ENCODE data around the gene TAF11L2.
"Not testable (repeated sequence)": the region's sequence is repeated elsewhere in the genome, so short reads cannot be mapped to it uniquely, and the experiment has no call there.

TAF11L2 gene

DNA sequence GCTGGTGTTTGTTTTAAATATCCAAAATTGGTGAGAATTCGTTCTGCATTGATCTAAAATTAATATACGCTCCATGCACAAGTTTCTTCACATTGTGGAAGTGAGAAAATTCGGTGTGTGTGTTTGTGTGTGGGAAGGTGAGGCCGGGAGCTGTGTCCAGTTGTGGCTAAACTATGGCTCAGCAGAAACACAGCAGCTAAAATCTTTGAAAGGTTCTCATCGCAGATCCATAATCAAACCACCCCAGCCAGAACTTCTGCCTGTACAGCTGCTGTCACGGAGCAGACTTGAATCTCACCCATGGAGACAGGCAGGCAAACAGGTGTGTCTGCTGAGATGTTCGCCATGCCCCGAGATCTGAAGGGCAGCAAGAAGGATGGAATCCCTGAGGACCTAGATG is at the start of gene TAF11L2:
TSS of gene TAF11L2 (plus strand) at position 301 of the 400 bp plus-strand sequence.
- not testable (repeated sequence) for DNase-seq

DNA sequence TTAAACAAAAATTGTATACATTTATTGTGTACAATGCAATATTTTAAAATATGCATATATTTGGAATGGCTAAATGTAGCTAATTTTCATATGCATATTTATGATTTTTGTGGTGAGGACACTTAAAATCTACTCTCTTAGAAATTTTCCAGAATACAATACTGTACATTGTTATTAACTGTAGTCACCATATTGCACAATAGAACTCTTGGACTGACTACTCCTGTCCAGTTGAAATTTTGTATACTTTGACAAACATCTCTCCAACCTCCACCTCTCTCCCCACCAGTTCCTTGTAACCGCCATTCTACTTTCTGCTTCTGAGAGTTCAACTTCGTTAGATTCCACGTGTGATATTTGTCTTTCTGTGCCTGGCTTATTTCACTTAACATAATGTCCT is 49.2 kb upstream of the TAF11L2 start:
- DNase-seq = no peak

DNA sequence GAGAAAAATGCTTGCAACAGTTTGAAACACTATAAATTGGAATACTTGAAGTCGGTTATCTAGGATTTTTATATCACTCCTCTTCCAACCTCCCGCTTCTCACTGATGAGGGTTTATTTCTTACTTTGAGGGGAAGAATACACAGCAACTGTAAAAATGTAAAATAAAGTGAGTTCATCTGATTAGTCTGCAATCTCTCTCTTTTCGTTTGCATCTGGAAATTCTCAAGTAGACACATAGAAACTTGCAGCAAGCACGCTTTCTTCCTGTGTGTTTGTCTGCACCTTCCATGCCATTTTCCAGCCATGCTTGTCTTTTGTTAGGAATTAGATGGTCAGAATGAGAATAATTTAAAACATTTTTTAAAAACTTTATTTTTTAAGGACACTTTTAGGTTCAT is 45.1 kb upstream of the TAF11L2 start:
- DNase-seq = no peak

DNA sequence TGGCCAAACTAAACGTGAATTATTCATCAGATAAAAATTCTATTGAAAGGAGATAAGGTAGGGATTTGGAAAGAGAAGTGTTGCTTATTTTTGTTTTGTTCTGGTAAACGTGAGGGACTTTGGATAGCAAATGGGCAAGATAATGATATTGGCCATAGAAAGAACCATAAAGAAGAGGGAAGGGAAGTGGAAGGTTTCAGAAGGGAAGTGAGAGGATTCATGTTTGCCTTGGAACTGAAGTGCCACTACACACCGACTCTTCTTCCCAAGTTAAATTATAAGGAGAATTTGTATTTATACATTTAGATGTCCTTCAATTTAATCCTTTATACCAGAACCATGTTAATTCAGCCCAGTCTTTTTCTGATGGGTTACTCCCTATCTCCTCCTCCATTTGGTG is 42.1 kb upstream of the TAF11L2 start:
- DNase-seq = no peak

DNA sequence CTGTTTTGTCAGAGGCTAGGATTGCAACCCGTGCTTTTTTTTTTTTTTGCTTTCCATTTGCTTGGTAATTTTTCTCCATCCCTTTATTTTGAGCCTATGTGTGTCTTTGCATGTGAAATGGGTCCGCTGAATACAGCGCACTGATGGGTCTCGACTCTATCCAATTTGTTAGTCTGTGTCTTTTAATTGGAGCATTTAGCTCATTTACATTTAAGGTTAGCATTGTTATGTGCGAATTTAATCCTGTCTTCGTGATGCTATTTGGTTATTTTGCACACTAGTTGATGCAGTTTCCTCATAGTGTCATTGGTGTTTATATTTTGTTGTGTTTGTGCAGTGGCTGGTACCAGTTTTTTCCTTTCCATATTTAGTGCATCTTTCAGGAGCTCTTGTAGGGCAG is 36.2 kb upstream of the TAF11L2 start:
- DNase-seq = no peak

DNA sequence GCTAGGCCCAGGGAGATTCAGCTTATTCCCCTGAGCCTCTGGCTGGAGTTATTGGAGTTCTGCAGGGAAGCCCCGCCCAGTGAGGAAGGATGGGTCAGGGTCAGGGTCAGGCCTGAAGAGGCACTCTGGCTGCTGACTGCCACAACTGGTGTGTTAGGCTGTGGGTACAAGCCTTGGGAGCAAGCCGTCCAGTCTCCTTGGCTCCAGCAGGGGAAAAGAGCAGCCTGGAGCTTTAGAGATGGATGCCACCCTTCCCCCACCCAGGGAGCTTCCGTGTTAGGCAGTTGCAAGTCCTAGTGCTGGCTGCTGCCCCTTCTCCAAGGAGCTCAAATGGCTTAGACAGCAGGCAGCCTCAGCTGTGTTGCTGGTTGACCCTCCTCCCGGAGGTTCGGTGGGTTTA is 34.4 kb upstream of the TAF11L2 start:
- no peak for DNase-seq

- DNase-seq = no peak
Observed at GRCh38 chr5:17470064-17470463, 28.0 kb upstream of the TAF11L2 start.

DNA sequence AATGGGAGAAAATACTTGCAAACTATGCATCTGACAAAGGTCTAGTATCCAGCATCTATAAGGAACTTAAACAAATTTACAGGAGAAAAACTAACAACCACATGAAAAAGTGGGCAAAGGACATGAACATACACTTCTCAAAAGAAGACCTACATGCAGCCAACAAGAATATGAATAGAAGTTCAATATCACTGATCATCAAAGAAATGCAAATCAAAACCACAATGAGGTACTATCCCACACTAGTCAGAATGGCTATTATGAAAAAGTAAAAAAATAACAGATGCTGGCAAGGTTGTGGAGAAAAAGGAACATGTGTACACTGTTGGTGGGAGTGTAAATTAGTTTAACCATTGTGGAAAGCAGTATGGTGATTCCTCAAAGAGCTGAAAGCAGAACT is 23.0 kb upstream of the TAF11L2 start:
- DNase-seq = not testable (repeated sequence)

- no peak for DNase-seq
Observed at GRCh38 chr5:17477043-17477442, 21.0 kb upstream of the TAF11L2 start.

DNA sequence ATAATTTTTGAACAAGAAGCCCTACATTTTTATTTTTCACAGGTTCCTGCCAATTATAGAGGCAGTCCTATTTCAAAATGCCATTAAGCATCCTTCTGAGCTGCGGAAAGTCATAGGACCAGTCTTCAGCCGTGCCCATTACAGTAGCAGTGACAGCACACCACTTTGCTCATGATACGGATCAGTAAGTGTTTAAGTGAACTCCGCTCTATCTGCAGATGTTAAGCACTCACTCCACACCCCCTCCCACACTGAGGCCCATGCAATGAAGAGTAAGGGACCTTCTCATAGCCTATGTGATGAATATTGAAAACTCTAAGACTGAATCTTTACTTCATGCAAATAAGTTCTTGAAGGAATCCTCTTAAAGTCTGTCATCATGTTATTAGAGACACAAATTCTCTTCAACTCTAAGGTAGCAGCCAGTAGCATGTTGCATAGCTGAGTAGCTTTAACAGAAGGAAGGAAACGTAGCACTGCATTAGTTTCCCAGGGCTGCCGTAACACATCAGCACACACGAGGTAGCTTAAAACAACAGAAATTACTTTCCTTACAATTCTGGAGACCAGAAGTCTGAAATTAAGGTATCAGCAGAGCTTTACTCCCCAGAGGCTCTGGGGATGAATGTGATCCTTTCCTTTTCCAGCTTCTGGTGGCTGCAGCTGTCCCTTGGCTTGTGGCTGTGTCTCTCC is 20.3 kb upstream of the TAF11L2 start:
- DNase-seq = no peak

GRCh38 chr5:17481378-17481777 is 16.7 kb upstream of the TAF11L2 start:
- no peak for DNase-seq

DNA sequence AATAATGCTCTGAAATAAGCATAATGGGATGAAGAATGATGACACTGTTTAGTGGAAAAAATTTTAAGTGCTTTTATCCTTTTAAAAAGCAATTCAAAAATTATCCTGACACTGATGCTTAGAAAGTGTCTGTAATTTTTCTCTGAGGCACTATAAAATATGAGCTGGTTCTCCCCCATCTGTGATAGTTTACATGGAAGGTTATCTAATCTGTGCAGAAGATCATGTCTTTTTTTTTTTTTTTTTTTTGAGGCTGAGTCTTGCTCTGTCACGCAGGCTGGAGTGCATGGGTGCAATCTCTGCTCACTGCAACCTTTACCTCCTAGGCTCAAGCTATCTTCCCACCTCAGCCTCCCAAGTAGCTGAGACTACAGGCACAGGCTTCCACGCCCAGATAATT is 15.2 kb upstream of the TAF11L2 start:
- DNase-seq = no peak

DNA sequence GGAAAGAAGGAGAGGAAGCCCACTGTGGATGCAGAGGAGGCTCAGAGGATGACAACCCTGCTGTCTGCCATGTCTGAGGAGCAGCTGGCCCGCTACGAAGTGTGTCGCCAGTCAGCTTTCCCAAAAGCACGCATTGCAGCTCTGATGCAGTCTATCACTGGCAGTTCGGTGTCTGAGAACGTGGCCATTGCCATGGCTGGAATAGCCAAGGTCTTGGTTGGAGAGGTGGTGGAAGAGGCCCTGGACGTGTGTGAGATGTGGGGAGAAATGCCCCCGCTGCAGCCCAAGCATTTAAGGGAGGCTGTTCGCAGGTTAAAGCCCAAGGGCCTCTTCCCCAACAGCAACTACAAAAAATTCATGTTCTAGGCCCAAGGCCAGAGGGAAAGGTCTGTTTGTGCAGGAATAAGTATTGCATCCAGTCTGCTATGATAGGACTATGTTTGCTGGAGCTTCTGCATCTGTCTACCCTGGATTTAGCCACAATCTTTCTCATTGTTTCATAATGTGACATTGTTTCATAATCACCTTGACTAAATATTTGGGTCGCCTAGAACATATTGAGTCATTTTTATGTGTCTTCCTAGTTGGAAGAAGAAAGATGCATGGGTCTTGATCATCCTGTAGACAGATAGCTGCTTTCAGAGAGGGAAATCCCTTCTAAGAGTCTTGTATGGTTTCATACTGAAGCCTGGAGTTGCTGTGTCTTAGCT is 11.4 kb upstream of the TAF11L2 start:
- not testable (repeated sequence) for DNase-seq

- no peak for DNase-seq
Observed at GRCh38 chr5:17487174-17487512, 10.9 kb upstream of the TAF11L2 start.

DNA sequence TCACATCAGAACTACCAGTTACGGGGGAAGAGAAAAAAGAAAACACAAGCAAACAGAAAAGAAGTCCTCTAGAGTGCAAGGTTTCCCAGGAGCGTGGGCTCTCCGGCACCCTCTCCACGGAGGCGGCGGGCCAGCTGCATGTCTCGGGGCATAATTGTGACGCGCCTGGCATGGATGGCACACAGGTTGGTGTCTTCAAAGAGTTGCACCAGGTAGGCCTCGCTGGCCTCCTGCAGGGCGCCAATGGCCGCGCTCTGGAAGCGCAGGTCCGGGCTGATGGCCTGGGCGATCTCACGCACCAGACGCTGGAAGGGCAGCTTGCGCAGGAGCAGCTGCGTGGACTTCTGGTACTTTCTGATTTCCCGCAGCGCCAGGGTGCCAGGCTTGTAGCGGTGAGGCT is 6.8 kb upstream of the TAF11L2 start:
- not testable (repeated sequence) for DNase-seq

GRCh38 chr5:17492770-17493169 is 5.3 kb upstream of the TAF11L2 start:
- no peak for DNase-seq

DNA sequence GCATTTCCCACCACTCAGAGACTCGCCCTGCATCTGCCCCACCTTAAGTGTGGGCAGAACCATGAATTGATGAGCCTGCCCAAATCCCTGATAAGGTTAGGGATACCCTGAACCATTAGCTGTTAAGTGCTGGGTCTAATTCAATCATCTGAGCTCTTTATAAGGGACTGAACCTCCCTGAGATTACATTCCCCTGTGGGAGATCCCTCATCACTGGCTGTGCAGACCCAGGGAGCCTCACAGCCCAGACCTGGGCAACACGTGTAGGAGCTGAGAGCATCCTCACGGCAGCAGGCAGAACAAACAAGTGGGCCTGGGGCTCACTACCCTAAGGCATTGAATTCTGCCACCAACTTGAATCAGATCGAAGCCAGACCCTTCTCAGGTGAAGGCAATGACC is 585 bp upstream of the TAF11L2 start:
- DNase-seq = no peak

GRCh38 chr5:17511775-17512325 is 13.8 kb downstream of the TAF11L2 start:
- DNase-seq = no peak

DNA sequence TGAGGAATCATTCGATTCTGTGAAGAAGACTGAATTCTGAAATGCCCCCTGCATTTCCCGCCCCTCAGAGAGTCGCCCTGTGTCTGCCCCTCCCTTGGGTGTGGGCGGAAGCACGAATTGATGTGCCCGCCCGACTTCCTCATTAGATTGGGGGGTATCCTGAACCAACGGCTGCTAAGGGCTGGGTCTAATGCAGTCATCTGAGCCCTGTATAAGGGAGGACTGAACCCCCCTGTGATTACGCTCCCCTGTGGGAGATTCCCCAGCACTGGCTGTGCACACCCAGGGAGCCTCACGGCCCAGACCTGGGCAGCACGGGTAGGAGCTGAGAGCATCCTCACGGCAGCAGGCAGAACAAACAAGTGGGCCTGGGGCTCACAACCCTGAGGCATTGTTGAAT is 19.5 kb downstream of the TAF11L2 start:
- DNase-seq = not testable (repeated sequence)

DNA sequence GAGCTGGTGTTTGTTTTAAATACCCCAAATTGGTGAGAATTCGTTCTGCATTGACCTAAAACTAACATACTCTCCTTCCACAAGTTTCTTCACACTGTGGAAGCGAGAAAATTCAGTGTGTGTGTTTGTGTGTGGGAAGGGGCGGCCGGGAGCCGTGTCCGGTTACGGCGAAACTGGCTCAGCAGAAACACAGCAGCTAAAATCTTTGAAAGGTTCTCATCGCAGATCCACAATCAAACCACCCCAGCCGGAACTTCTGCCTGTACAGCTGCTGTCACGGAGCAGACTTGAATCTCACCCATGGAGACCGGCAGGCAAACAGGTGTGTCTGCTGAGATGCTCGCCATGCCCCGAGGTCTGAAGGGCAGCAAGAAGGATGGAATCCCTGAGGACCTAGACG is 20.0 kb downstream of the TAF11L2 start, which contains the start of gene TAF11L3:
TSS of gene TAF11L3 (plus strand) at position 301 of the 400 bp plus-strand sequence.
- DNase-seq = not testable (repeated sequence)

DNA sequence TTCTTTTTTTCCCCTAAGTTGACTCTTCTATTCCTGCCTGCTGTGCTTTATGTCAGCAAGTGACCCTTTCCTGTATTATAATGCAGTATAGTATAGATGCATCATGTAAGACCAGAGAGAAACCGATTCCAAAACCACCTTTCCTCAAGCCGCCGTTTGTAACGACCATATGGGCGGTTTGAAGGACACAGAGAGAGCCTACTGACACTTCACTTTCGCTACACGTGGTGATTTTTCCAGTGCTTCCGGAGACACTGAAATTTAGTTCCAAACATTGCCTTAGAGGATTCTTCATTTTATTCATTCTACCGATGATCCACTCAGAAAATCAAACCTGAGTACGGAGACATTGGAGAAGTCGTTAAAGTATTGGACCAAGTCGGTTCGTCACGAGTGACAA is 21.5 kb downstream of the TAF11L2 start:
- not testable (repeated sequence) for DNase-seq

DNA sequence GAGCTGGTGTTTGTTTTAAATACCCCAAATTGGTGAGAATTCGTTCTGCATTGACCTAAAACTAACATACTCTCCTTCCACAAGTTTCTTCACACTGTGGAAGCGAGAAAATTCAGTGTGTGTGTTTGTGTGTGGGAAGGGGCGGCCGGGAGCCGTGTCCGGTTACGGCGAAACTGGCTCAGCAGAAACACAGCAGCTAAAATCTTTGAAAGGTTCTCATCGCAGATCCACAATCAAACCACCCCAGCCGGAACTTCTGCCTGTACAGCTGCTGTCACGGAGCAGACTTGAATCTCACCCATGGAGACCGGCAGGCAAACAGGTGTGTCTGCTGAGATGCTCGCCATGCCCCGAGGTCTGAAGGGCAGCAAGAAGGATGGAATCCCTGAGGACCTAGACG is 23.5 kb downstream of the TAF11L2 start, which contains the start of gene TAF11L4:
TSS of gene TAF11L4 (plus strand) at position 301 of the 400 bp plus-strand sequence.
- not testable (repeated sequence) for DNase-seq

DNA sequence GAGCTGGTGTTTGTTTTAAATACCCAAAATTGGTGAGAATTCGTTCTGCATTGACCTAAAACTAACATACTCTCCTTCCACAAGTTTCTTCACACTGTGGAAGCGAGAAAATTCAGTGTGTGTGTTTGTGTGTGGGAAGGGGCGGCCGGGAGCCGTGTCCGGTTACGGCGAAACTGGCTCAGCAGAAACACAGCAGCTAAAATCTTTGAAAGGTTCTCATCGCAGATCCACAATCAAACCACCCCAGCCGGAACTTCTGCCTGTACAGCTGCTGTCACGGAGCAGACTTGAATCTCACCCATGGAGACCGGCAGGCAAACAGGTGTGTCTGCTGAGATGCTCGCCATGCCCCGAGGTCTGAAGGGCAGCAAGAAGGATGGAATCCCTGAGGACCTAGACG is 26.9 kb downstream of the TAF11L2 start, which contains the start of gene TAF11L5:
TSS of gene TAF11L5 (plus strand) at position 301 of the 400 bp plus-strand sequence.
- not testable (repeated sequence) for DNase-seq

DNA sequence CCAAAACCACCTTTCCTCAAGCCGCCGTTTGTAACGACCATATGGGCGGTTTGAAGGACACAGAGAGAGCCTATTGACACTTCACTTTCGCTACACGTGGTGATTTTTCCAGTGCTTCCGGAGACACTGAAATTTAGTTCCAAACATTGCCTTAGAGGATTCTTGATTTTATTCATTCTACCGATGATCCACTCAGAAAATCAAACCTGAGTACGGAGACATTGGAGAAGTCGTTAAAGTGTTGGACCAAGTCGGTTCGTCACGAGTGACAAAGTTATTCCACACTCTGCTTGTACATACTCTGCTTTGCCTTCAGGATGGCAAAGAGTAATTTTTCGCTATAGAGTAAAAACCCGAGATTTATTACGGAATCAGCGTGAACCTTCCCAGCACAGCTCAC is 28.5 kb downstream of the TAF11L2 start:
- DNase-seq = not testable (repeated sequence)
